GM18909 (cell line): ENCODE results near the gene C5orf63.
"Not testable (repeated sequence)": the region's sequence is repeated elsewhere in the genome, so short reads cannot be mapped to it uniquely, and the experiment has no call there.

ENCODE experiments used
- ATAC-seq: cut with Tn5 transposase; IDR thresholded peaks from one replicate; pipeline ENCODE4 v1.9.1; 2021; ENCODE audit warnings: mild to moderate bottlenecking; ENCODE audit not compliant: unreplicated experiment, poor library complexity

The C5orf63 gene

DNA sequence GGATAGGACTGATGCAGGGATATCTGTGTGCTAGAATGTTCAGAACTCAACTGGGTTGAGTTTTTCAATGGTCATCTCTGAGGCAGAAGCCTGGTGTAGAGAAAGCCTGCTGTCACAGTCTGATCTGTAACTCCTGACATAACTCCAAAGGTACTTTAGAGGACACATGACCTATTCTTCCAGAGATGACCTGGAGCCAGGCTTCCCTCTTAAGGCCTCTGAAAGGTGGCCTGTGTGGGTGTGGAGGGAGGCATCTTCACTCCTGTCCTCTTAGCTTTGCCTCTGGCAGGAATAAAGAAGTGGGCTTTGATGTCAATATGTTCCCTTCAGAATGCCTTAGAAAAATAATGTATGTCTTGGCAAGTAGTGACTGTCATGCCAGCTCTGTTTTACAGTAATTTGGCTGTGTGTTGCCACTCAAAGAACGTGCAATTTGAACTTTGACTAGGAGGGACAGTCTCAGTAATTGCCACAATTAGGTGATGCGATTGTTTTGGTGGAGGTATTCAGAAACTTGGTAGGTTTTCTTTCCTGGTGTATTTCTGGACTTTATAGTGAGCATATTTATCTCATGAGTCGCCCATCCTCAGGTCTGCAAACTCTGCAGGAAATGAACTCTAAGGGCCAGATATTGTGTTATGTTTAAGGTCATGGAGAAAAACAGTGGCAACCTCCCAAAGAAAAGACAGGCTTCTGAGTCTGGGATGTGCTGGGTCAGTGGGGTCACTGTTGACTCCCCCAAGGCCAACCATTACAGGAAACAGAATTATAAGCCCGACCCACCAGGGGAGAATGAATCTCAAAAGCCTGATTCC, 3.2 kb upstream of the C5orf63 start:
- ATAC-seq, result no peak

- no peak for ATAC-seq
Observed at GRCh38 chr5:127074466-127074865, 1.2 kb upstream of the C5orf63 start.

GRCh38 chr5:127070243-127070642, 3.1 kb downstream of the C5orf63 start:
- no peak for ATAC-seq

DNA sequence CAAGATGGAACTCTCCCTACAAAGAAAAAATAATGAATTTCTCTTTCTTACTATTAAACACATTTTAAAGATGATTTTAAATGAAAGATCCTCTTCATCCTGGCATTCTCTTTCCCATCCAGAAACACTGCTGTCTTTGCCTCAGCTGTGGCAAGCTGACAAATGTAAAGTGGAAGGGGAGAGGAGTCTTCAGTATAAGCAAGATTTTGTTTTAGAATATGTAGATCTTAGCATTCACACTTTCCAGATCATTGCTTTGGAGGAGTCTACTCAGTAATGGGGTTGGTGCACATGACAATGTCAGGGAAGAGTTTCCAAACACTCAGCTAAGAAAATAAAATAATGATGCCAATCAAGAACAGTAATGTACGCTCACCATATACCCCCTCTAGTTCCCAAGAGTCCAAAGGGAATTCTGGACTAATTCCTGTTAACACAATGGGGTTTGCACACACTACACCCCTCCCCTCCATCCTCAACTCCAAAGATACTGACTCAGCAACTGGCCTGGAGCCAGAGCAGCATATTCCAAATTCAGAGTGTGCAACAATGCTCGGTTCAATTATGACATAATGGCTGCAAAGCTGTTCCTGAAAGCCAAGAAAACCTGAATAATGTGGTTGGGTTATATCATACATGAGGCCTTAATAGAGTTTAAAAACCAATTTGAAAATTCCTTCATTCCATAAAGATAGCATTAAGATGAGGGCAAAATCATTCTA, 4.6 kb downstream of the C5orf63 start:
- ATAC-seq, result no peak

- no peak for ATAC-seq
Observed at GRCh38 chr5:127066721-127067120, 6.6 kb downstream of the C5orf63 start.

- no peak for ATAC-seq
Observed at GRCh38 chr5:127064253-127064840, 9.0 kb downstream of the C5orf63 start.

- no peak for ATAC-seq
Observed at GRCh38 chr5:127063257-127063913, 9.9 kb downstream of the C5orf63 start.

- ATAC-seq, result no peak
Observed at GRCh38 chr5:127061956-127062355, 11.3 kb downstream of the C5orf63 start.

DNA sequence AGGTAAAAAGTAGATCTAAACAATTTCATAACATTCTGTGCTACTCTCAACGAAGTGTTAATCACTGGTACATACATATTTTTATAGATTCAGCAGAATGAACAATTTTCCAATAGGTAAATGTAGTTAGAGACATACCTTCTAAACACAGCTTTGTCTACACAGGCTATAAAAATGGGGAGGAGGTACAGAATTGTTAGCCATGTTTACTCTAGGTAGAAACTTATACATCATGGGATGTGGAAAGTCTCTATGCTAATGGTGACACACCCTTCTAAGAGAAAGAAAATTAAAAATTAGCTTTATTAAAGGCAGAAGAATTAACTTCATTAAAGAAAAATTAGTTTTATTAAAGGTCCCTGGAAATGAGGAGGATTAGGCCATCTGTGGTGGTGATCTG, 11.8 kb downstream of the C5orf63 start:
- ATAC-seq, result no peak

- no peak for ATAC-seq
Observed at GRCh38 chr5:127060470-127060985, 12.8 kb downstream of the C5orf63 start.

DNA sequence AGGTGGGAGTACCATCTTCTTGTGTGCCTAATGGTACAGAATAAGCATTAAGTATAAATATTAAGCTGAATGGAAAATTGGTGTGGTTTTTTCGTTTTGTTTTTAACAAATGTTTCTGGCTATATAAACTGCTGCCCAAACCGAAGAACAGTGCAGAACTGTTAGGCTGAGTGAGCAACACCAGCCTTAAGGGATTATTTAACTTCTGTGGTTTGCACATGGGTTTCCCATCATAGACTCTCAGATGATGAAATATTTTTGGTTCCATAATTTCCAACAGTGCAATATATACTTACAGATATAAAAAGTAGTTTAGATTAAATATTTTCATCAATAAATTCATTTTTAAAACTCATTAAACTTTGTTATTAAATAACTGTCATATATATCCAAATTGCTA, 16.4 kb downstream of the C5orf63 start:
- ATAC-seq, result no peak

- ATAC-seq, result no peak
Observed at GRCh38 chr5:127055880-127056653, 17.2 kb downstream of the C5orf63 start.

- ATAC-seq, result not testable (repeated sequence)
Observed at GRCh38 chr5:127053551-127053950, 19.8 kb downstream of the C5orf63 start.

DNA sequence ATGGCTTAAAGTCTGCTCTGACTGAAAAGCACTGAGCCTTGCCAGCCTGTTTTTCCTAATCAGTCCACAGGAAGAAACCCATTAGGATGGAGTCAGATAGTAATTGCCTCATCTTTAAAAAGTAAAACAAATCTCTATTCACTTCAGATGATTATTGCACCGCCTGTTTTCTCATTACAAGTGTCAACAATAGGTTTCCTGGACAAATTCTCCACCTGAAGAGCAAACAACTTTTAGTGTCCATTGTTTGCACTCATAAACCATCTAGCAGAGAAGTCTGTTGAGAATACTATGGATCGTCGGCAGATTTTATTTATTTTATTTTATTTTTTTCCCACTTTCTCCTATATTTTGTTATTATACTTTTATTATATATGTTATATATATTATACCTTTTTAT, 20.3 kb downstream of the C5orf63 start:
- no peak for ATAC-seq

DNA sequence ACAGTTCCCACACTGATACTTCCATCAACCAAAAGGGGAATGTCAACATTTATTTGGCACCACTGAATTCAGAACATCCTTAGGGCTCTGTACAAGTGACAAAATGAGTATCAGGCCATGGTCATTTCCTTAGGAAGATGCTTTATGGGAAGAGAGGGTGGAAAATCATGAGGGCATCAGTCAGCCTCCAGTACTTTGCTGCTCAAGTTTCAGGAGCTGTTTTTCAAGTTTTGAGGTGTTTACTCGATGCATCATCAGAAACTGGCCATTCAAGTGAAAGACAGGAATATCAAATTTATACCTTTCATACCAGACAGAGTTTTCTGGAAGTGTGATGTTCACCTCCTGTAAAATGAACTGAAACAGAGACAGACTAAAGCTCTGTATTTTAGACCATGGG, 21.7 kb downstream of the C5orf63 start:
- no peak for ATAC-seq

DNA sequence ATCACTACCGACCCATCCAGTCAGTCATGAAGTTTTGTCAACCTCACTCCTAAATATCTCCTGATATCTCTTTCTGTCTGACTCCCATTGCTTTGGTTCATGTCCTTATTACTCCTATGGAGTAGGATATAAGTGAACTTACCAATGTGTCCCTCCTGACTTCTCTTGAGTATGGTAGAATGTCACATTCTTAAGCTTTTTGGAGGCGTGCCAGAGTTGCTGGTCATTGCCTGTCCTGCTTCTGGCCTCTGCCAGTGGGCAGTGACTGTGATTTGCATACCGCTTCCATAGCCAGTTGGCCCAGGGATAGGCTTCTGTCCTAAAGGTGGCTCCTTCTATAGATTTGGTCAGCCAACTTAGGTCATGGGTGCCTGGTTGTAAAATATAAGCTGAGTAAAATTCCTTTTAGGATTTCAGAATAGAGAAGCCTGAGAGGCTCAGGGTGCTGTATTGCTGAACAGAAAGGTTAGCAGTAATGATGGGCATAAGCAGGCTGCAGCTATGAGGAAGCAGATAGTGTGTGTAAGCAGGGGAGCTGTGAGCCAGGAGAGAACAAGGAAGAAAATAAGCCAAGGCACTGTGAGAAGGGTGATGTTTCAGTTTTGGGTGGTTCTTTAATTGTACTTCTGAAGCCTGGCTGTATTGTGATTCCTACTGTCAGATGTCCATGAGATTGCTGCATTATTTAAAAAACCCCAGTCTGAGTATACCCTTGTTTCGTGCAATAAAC, 26.8 kb downstream of the C5orf63 start:
- no peak for ATAC-seq

DNA sequence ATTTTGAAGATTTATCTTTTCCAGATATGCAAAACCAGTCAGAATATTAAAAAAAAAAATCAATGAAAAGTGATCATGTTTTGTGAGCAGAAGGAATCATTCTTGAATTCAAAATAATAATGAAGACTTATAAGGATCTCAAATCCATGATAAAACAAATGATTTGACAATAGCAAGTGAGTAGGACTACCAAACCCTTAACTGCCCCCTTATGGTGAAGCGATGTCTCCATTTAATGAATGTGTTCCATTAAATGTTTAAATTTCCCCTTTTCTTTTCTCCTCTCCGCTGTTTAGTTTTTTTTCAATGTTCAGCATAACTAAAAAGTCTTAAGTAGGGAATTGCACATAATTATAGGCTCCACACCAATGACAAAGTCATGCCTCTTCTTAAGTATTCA, 30.7 kb downstream of the C5orf63 start:
- no peak for ATAC-seq

GRCh38 chr5:127041571-127041970, 31.7 kb downstream of the C5orf63 start:
- no peak for ATAC-seq

GRCh38 chr5:127040796-127041520, 32.3 kb downstream of the C5orf63 start:
- no peak for ATAC-seq
